GM13977 (cell line): ENCODE data around the gene ID2.

Source experiments
- DNase-seq: peaks from one replicate; pipeline ENCODE4 v3.0.0; 2012; ENCODE audit warnings: low spot score
- in situ Hi-C: fragments of 300-500 bp; cut with MboI; formaldehyde crosslinking; loops from one replicate; pipeline ENCODE4 v1.12.0; 2022; ENCODE audit warnings: low sequenced_read_pairs, low pct_unique_long_range_greater_than_20kb, mixed read lengths, inconsistent platforms; ENCODE audit not compliant: unreplicated experiment
- TF ChIP-seq, protein P1 (sequence below): IDR thresholded peaks from 2 replicates; pipeline ENCODE4 v1.5.1; 2012; ENCODE audit warnings: mild to moderate bottlenecking, control low read depth; ENCODE audit not compliant: insufficient read depth; ENCODE audit errors: extremely low read depth, missing control alignments

ID2 gene

DNA sequence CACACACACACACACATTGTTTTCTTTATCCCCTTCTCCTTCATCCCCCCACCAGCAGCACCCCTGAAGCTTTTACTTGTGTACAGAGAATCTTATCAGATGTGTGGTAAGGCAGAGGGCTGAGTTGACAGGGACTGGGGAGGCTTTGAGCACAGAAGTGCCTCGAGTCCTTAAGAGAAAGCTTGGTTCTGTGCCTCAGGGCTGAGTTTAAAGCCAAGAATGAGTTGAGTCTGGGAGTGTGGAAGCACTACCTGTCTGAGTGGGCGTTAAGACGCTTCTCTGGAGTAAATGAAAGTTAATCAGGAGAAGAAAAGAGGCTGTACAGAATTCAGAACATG lies 2.7 kb downstream of the ID2 start:
- no peak for DNase-seq
- TF ChIP-seq, protein P1, sequence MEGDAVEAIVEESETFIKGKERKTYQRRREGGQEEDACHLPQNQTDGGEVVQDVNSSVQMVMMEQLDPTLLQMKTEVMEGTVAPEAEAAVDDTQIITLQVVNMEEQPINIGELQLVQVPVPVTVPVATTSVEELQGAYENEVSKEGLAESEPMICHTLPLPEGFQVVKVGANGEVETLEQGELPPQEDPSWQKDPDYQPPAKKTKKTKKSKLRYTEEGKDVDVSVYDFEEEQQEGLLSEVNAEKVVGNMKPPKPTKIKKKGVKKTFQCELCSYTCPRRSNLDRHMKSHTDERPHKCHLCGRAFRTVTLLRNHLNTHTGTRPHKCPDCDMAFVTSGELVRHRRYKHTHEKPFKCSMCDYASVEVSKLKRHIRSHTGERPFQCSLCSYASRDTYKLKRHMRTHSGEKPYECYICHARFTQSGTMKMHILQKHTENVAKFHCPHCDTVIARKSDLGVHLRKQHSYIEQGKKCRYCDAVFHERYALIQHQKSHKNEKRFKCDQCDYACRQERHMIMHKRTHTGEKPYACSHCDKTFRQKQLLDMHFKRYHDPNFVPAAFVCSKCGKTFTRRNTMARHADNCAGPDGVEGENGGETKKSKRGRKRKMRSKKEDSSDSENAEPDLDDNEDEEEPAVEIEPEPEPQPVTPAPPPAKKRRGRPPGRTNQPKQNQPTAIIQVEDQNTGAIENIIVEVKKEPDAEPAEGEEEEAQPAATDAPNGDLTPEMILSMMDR: no peak
- in situ Hi-C loops: loop anchor here (10.0 to 25.0 kb wide), 2 partner anchors 372 to 1260 kb away; no protein-coding TSS in a partner anchor

DNA sequence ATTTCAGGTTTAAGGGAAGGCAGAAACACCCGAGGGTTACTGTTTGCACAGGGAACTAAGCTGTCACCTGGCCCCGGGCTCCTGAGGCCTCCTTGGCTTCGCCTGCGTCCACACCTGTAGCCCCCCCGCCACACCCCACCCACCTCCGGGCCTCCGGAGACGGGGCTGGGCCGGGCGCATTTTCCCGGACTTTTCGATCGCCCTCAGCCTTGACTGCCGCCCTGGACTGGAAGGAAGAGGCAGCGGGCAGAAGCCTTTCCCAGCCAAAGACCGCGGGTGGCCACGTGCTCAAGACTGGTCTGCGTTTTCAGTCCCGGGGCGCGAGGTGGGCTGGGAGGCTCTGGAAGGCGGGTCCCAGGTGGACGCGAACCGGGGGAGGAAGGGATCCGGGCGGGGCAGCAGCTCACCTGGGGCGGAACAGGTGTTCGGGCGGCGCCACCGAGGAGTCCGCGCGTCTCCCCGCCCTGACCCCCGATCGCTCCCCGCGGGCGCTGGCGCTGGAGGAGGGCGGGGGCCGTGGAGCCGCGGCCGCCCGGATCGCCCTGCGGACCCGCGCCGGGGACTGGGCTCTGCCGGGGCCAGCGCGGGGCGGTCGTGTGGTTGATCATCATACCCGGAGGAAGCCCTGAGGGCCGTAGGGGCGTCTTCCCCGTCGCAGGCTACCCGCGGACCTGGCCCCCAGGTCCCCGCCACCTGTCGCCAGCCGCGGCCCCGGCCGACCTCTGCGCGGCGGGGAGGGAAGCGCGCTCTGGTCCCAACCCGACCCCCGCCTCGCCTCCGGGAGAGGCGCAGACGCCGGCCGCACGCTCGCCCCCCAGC lies 3.2 kb downstream of the ID2 start:
- TF ChIP-seq, protein P1: no peak
- no peak for DNase-seq
- in situ Hi-C loops: loop anchor here (10.0 to 25.0 kb wide), 2 partner anchors 373 to 1260 kb away; no protein-coding TSS in a partner anchor

DNA sequence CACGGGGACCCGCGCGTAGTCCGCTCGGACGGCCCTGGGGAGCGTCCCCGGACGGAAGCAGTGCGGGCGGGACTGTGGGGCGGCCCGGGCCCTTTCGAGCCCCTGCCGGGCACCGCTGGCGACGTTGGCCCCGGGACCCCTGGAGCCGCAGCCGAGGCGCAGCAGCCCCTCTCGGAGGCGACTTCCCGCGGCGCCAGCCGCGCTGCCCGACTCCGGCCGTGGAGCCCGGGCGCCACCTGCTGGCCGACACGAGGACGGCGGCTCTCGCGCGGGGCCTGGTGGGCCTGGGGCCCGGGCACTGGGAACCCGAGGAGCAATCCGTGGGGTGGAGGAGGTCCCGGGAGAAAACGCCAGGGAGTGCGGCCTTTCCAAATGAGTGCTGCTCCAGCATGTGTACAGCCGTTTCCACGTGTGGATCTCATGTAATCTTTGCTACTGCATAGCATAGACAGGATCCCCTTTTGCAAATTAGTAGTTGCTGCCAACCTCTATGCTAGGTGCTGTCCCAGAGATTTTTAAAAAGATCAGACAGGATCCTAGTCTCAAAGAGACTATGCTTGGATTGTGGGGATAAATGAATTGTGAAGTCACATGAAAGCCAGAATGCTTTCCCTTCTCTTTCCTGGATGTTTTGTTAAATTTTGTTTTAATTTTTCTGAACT lies 4.0 kb downstream of the ID2 start:
- TF ChIP-seq, protein P1: peak; percentile 98
- in situ Hi-C loops: loop anchor here (10.0 to 25.0 kb wide), 2 partner anchors 374 to 1261 kb away; no protein-coding TSS in a partner anchor
- peak; percentile 84 for DNase-seq

DNA sequence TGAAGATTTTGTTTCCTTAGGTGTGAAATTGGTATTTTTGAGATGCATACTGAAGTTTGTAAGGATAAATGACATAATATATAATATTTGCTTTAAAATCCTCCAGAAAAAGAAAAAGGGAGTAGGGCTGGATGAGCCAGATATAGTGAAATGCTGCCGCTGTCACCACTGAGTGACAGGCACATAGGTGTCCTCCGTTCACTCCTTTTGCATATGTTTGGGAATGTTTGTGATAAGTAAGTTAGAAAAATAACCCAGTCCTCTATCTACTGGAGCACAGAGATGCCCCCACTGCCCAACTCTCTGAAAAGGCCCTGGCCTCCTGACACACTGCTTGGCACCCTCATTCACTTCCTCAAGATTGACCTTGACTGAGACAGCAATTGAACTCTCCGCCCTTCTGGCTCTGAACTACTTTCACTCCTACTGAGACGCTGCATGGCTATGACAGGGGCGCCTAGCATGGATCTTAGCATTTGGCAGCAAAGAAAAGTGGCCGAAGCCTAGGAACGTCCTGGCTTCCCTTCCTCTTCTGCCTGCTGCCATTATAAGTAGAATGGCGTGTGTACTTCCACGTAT lies 10.1 kb downstream of the ID2 start:
- DNase-seq: no peak
- in situ Hi-C loops: loop anchor here (25.0 kb wide), 1 partner anchor 380 kb away; no protein-coding TSS in a partner anchor
- TF ChIP-seq, protein P1: no peak

DNA sequence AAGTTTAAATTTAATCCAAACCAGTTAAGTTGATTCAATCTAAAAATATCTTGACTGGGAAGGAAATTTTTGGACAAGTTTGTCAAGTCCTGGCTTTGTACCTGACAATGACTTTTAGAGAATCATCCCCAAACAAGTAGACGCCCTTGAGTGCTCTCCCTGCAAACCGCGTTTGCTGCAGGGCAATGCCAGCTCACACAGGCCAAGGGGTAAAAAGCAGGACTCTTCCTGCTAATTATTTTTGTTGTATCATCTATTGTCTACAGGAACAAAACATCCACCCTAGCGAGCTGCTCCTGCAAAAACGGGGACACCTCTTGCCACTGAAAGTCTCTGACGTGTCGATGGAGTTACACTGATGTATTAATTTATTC lies 10.9 kb downstream of the ID2 start:
- DNase-seq: no peak
- TF ChIP-seq, protein P1: peak; percentile 1
- in situ Hi-C loops: loop anchor here (25.0 kb wide), 1 partner anchor 380 kb away; no protein-coding TSS in a partner anchor

DNA sequence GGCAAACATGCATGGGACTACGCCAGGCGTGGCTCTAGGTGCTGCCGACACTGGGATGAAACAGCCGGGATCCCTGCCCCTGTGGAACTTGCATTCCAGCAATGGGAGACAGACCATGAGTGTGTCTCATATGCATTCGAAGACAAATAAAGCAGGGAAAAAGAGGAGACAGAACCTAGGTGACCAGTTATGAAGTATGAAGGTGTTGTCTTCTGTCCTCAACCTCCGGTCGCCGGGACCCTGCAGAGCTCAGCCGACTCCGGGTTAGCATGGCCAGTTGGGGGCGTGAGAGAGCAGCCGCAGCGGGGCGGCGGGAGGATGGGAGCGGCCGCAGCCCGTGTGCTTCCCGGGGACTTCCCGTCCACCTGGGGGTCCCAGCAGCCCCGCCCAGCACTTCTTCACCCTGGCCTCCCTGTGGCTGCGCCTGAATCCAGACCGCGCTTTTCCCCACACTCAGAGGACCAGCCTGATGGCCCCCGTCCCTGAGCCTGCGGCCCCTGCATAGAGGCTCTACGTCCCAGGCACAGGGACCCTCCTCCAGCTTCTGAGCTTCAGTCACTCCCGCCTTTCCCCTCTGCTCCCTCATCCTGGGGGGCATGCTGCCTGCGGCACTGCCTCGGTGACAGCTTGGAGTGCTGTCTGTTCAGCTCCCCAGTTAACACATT lies 11.4 kb downstream of the ID2 start:
- DNase-seq: peak; percentile 59
- TF ChIP-seq, protein P1: peak; percentile 75
- in situ Hi-C loops: loop anchor here (25.0 kb wide), 1 partner anchor 381 kb away; no protein-coding TSS in a partner anchor
